ENCODE data around the gene IL36A. TPM values are rescaled to one million over a fixed set of nuclear protein-coding genes. Genes with fewer than 3 reads are reported as not detected.

IL36A gene
- total RNA-seq, 6 donors from 2014 or later, result not detected

GRCh38 chr2:112960230-112960825 lies 44.9 kb upstream of the IL36A start:
- Histone ChIP-seq H3K36me3 (no peaks in the 10 kb centered on the region), H3K4me3 (no peak overlapping the region), H3K4me1 (no peaks in the 10 kb centered on the region), H3K9me3 (no peaks in the 10 kb centered on the region), H3K27ac (no peak overlapping the region), H3K27me3 (no peaks in the 10 kb centered on the region)
- no peak for ATAC-seq (ENCODE audit: low FRiP score in 2 of 2)
- TF ChIP-seq EP300 (IDR thresholded peaks at IDR 0.05) (no peak), POLR2AphosphoS5 (IDR thresholded peaks at IDR 0.05) (no peak), CTCF (IDR thresholded peaks at IDR 0.05) (no peak), POLR2A (IDR thresholded peaks at IDR 0.05) (no peak)
- DNase-seq, result no peak
- WGBS, 2 donors, result 32 to 65% methylated on average over 1 to 2 of the region's 2 CpGs

- H3K9me3 ChIP-seq, result no peaks in the 10 kb centered on the region
- WGBS, 2 donors, result 81 to 84% methylated on average over 3 of the region's 3 CpGs
- no peaks in the 10 kb centered on the region for H3K36me3 ChIP-seq
- TF ChIP-seq EP300 (IDR thresholded peaks at IDR 0.05), result no peak
- no peak for TF ChIP-seq POLR2A (IDR thresholded peaks at IDR 0.05)
- TF ChIP-seq CTCF (IDR thresholded peaks at IDR 0.05), result no peak
- TF ChIP-seq POLR2AphosphoS5 (IDR thresholded peaks at IDR 0.05), result no peak
- H3K27ac ChIP-seq, result no peak overlapping the region
- H3K27me3 ChIP-seq, result no peaks in the 10 kb centered on the region
- H3K4me3 ChIP-seq, result no peak overlapping the region
- H3K4me1 ChIP-seq, result no peaks in the 10 kb centered on the region
- DNase-seq (no peak), ATAC-seq (ENCODE audit: low FRiP score in 2 of 2) (no peak)
These were observed 42.7 kb upstream of the IL36A start for GRCh38 chr2:112962308-112963175.

GRCh38 chr2:112967023-112967422 lies 38.2 kb upstream of the IL36A start:
- Histone ChIP-seq H3K9me3 (no peaks in the 10 kb centered on the region), H3K27me3 (no peaks in the 10 kb centered on the region), H3K27ac (no peak overlapping the region), H3K4me1 (no peaks in the 10 kb centered on the region), H3K4me3 (no peak overlapping the region), H3K36me3 (no peaks in the 10 kb centered on the region)
- no peak for TF ChIP-seq POLR2AphosphoS5 (IDR thresholded peaks at IDR 0.05)
- TF ChIP-seq POLR2A (IDR thresholded peaks at IDR 0.05), result no peak
- TF ChIP-seq EP300 (IDR thresholded peaks at IDR 0.05), result no peak
- TF ChIP-seq CTCF (IDR thresholded peaks at IDR 0.05), result no peak
- DNase-seq, result no peak
- WGBS, 2 donors, result 82 to 86% methylated on average over 2 of the region's 2 CpGs
- no peak for ATAC-seq (ENCODE audit: low FRiP score in 2 of 2)

GRCh38 chr2:112972423-112973086 lies 32.7 kb upstream of the IL36A start:
- DNase-seq, result no peak
- Histone ChIP-seq H3K27ac (no peak overlapping the region), H3K9me3 (no peaks in the 10 kb centered on the region), H3K4me3 (no peak overlapping the region), H3K4me1 (no peaks in the 10 kb centered on the region), H3K36me3 (no peaks in the 10 kb centered on the region), H3K27me3 (no peaks in the 10 kb centered on the region)
- WGBS, 2 donors, result 92 to 98% methylated on average over 5 of the region's 5 CpGs
- no peak for TF ChIP-seq POLR2AphosphoS5 (IDR thresholded peaks at IDR 0.05)
- no peak for ATAC-seq (ENCODE audit: low FRiP score in 2 of 2)

- H3K36me3 ChIP-seq, result no peaks in the 10 kb centered on the region
- TF ChIP-seq POLR2AphosphoS5 (IDR thresholded peaks at IDR 0.05) (no peak), EP300 (IDR thresholded peaks at IDR 0.05) (no peak), POLR2A (IDR thresholded peaks at IDR 0.05) (no peak), CTCF (IDR thresholded peaks at IDR 0.05) (no peak)
- no peaks in the 10 kb centered on the region for H3K4me1 ChIP-seq
- H3K4me3 ChIP-seq, result no peak overlapping the region
- no peaks in the 10 kb centered on the region for H3K9me3 ChIP-seq
- ATAC-seq (ENCODE audit: low FRiP score in 2 of 2) (no peak), DNase-seq (no peak)
- 58 to 83% methylated on average over 2 of the region's 2 CpGs for WGBS, 2 donors
- H3K27ac ChIP-seq, result no peak overlapping the region
- no peaks in the 10 kb centered on the region for H3K27me3 ChIP-seq
These were observed 32.1 kb upstream of the IL36A start for GRCh38 chr2:112973156-112973555.

All from upper lobe of left lung (tissue), 6 donors.